Progenitor cell of endocrine pancreas (in vitro differentiated cells): ENCODE data around the gene MAP2K3. TPM values are rescaled to one million over a fixed set of nuclear protein-coding genes. Genes with fewer than 3 reads are reported as not detected.

ENCODE experiments used
- DNase-seq: peaks from one replicate; pipeline ENCODE4 v3.0.0; 2021; ENCODE audit warnings: low spot score; ENCODE audit not compliant: unreplicated experiment
- H3K27ac Mint-ChIP-seq: 2 replicates; pipeline ENCODE4 v1.8.0; 2021; ENCODE audit warnings: mild to moderate bottlenecking, moderate library complexity, mixed read lengths
- H3K27me3 Mint-ChIP-seq: 2 replicates; pipeline ENCODE4 v1.8.0; 2021; ENCODE audit warnings: mixed read lengths
- H3K36me3 Mint-ChIP-seq: 2 replicates; pipeline ENCODE4 v1.8.0; 2022; ENCODE audit warnings: mixed read lengths; ENCODE audit not compliant: insufficient read depth
- H3K4me1 Mint-ChIP-seq: 2 replicates; pipeline ENCODE4 v1.8.0; 2021; ENCODE audit warnings: low read depth, mixed read lengths
- H3K4me3 Mint-ChIP-seq: 2 replicates; pipeline ENCODE4 v1.8.0; 2021; ENCODE audit warnings: low read depth, mild to moderate bottlenecking, moderate library complexity, mixed read lengths
- H3K9me3 Mint-ChIP-seq: 2 replicates; pipeline ENCODE4 v1.8.0; 2021; ENCODE audit warnings: low read depth, mixed read lengths
- total RNA-seq: library from RNA; stranded (reverse); gene quantifications from 2 replicates; pipeline ENCODE4 v1.2.1, GENCODE V29; 2021
- TF ChIP-seq, protein P1 (sequence below): fragments of 200-600 bp; sonication (generic); IDR thresholded peaks from one replicate; pipeline ENCODE4 v1.5.0; 2021; ENCODE audit warnings: antibody characterized with exemption, mild to moderate bottlenecking; ENCODE audit not compliant: unreplicated experiment

The MAP2K3 gene
- total RNA-seq, 1 donor from 2014 or later: 24.7 TPM

DNA sequence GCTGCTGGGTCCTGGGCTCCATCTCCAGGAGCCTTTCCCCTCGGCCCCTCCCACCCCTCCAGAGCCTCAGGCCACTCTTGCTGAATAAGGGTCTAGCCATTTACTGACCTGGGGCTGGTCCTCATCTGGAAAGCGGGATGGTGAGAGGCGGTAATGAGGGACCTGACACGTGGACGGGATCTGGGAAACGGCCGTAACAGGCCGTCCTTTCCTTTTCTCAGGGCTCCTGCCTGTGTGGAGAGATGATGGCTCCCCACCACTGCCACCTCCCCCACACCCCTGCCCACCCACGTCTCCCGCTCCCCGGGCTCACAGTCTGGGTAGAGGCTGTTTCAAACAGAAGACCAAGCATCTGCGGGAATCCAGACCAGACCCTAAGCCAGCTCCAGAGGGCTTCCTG, 71.1 kb downstream of the MAP2K3 start:
- no peaks in the 10 kb centered on the region for H3K36me3 Mint-ChIP-seq
- TF ChIP-seq, protein P1, sequence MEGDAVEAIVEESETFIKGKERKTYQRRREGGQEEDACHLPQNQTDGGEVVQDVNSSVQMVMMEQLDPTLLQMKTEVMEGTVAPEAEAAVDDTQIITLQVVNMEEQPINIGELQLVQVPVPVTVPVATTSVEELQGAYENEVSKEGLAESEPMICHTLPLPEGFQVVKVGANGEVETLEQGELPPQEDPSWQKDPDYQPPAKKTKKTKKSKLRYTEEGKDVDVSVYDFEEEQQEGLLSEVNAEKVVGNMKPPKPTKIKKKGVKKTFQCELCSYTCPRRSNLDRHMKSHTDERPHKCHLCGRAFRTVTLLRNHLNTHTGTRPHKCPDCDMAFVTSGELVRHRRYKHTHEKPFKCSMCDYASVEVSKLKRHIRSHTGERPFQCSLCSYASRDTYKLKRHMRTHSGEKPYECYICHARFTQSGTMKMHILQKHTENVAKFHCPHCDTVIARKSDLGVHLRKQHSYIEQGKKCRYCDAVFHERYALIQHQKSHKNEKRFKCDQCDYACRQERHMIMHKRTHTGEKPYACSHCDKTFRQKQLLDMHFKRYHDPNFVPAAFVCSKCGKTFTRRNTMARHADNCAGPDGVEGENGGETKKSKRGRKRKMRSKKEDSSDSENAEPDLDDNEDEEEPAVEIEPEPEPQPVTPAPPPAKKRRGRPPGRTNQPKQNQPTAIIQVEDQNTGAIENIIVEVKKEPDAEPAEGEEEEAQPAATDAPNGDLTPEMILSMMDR: no peak
- no peaks in the 10 kb centered on the region for H3K9me3 Mint-ChIP-seq
- H3K4me3 Mint-ChIP-seq: no peak overlapping the region
- peaks cover 27% of the 10 kb centered on the region for H3K27me3 Mint-ChIP-seq
- no peak for DNase-seq
- H3K27ac Mint-ChIP-seq: no peak overlapping the region
- H3K4me1 Mint-ChIP-seq: peaks cover 17% of the 10 kb centered on the region

DNA sequence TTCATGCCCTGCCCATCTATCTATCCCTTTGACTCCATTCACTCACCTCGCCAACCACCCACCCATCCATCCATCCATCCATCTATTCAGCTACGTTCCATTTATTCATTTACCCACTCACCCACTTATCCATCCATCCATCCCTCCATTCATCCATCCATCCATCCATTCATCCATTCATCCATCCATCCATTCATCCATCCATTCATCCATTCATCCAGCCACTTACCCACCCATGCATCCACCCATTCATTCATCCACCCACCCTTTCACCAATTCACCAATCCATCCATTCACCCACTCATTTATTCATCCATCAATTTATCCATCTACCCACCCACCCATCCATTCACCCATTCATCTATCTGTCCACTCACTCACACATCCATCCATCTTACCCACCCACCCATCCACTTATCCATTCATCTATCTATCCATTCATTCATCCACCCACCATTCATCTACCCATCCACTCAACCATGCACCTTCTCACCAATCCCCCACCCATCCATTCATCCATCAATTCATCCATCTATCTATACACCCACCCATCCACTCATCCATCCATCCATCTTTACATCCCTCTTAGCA, 72.1 kb downstream of the MAP2K3 start:
- Mint-ChIP-seq H3K9me3 (no peaks in the 10 kb centered on the region), H3K36me3 (no peaks in the 10 kb centered on the region), H3K27ac (no peak overlapping the region), H3K27me3 (peaks cover 28% of the 10 kb centered on the region), H3K4me3 (no peak overlapping the region), H3K4me1 (peaks cover 17% of the 10 kb centered on the region)
- DNase-seq: no peak
- TF ChIP-seq, protein P1: no peak

DNA sequence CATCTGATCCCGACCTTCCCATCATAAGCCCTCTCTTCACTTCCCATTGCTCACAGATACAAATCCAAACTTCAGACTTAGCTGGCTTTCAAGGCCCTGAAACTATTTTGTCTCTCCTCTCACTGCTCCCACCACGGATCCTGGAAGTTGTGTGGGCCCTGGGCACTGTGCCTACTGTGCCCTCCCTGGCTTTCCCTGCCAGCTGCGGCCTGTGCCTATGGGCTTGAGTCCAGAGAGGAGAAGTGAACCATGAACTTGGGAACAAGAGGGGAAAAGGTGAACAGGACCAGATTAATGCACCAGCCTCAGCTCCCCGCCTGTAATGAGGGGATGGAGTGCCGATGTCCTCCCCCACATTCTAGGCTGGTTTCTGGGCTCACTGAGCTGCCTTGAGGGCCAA, 72.8 kb downstream of the MAP2K3 start:
- DNase-seq: no peak
- no peak overlapping the region for H3K4me3 Mint-ChIP-seq
- peaks cover 17% of the 10 kb centered on the region for H3K4me1 Mint-ChIP-seq
- no peaks in the 10 kb centered on the region for H3K9me3 Mint-ChIP-seq
- no peak overlapping the region for H3K27ac Mint-ChIP-seq
- H3K36me3 Mint-ChIP-seq: no peaks in the 10 kb centered on the region
- TF ChIP-seq, protein P1: no peak
- H3K27me3 Mint-ChIP-seq: peaks cover 27% of the 10 kb centered on the region

DNA sequence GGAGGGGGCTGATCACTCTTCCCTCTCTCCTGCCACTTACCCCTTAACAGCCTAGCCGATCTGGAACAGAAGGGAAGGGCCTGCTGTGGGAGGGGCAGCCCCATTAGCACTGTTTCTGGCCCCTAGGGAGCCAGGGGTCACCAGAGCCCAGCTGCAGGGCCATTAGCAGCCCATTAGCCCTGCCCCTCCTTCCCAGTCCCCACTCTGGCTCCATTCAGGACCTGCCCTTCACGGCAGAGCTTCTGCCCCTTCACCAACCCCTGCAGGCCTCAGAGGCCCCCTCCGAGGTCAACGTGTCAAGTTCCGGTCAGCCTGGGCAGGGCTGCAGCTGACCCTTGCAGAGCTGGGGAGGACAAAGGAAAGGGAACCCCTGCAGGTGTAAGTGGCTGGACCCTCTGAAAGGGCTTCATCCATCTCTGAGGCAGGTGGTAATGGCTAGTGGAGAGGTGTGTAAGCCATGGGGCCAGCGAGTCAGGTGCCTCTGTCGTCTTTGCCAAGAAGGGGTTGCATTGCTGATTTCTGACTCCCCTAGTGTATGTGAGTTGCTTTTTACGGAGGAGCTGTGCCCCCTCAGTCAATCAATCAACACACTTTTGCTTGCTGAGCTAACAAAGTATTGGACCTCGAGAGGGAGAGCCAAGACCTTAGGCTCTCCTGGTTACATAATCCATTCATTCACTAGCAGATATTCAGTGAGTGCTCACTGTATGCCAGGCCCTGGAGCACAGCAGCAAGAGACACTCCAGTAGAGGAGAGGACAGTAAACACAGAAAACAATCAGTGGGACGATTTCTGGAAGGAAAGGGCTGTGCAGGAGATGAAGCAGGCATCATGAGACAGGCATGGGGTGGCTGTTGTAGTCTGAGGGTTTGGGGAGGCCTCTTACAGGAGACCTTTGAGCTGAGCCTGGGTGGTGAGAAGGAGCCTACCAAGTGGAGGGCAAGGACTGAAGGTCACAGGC, 73.5 kb downstream of the MAP2K3 start:
- no peaks in the 10 kb centered on the region for H3K36me3 Mint-ChIP-seq
- DNase-seq: no peak
- peaks cover 17% of the 10 kb centered on the region for H3K4me1 Mint-ChIP-seq
- TF ChIP-seq, protein P1: no peak
- no peaks in the 10 kb centered on the region for H3K9me3 Mint-ChIP-seq
- H3K4me3 Mint-ChIP-seq: no peak overlapping the region
- peaks cover 26% of the 10 kb centered on the region for H3K27me3 Mint-ChIP-seq
- peak overlapping the region; percentile 12 for H3K27ac Mint-ChIP-seq

DNA sequence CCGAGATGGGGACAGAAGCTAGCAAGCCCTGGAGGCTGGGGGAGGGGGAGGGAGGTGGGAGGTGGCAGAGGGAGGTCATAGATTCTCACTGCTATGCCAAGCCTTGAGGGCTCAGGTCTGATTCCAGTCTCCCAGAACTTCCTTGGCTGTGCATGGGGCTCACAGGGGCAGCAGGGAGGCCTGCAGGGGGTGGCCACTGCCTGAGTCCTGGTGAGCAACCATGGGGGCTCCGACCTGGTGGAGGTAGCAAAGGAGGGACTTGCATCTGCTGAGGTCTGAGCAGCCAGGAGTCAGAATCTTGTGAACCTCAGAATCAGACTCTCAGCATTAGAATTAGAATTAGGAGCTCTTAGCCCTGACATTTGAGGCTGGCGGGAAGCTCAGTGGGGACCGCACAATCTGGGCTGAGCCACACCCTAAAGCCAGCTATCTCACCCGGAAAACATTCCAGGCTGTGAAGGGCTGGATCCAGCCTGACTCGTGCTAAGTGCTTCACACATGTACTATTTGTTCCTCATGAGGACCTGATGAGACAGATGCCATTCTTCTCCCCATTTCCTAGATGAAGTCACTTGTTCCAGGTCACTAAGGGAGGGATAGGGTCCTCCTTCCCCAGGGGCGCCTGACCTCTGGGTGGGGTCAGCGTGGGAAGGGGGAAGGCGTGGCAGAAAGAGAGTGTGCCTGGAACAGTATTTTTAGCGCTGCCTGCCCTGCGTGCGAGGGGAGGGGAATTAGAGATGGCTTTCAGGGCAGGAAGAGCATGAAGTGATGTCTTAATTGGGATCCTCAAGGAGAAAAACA, 74.4 kb downstream of the MAP2K3 start:
- H3K27ac Mint-ChIP-seq: no peak overlapping the region
- peaks cover 17% of the 10 kb centered on the region for H3K4me1 Mint-ChIP-seq
- H3K9me3 Mint-ChIP-seq: no peaks in the 10 kb centered on the region
- H3K4me3 Mint-ChIP-seq: no peak overlapping the region
- TF ChIP-seq, protein P1: no peak
- H3K36me3 Mint-ChIP-seq: no peaks in the 10 kb centered on the region
- DNase-seq: no peak
- H3K27me3 Mint-ChIP-seq: peaks cover 20% of the 10 kb centered on the region
